ENCODE measurements around the gene SATB1.
A peak's percentile ranks its signal among the peaks of the same experiment; 100 is the strongest.

SATB1 gene

DNA sequence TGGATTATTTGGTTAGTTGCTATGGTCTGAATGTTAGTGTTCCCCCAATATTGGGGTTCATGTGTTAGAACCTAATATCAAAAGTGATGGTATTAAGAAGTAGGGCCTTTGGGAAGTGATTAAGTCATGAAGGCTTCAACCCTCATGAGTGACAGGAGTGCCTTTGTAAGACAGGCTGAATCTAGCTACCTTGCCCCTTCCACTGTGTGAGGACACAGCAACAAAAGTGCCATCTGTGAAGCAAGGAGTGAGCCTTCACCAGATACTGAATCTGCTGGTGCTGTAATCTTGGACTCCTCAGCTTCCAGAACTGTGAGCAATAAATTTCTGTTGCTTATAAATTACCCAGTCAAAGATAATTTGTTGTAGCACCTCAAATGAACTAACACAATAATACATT, 22.6 kb upstream of the SATB1 start:
- no peaks in the 10 kb centered on the region for H3K36me3 ChIP-seq
- H3K9me3 ChIP-seq (ENCODE audit: severe bottlenecking) = peaks cover 3% of the 10 kb centered on the region
- no peak overlapping the region for H3K27ac ChIP-seq
- H3K4me3 ChIP-seq (ENCODE audit: low read depth, low read length) = no peak overlapping the region
- DNase-seq = no peak
- H3K27me3 ChIP-seq (ENCODE audit: insufficient read depth, low read depth, severe bottlenecking) = peaks cover 26% of the 10 kb centered on the region
- TF ChIP-seq, protein P1, sequence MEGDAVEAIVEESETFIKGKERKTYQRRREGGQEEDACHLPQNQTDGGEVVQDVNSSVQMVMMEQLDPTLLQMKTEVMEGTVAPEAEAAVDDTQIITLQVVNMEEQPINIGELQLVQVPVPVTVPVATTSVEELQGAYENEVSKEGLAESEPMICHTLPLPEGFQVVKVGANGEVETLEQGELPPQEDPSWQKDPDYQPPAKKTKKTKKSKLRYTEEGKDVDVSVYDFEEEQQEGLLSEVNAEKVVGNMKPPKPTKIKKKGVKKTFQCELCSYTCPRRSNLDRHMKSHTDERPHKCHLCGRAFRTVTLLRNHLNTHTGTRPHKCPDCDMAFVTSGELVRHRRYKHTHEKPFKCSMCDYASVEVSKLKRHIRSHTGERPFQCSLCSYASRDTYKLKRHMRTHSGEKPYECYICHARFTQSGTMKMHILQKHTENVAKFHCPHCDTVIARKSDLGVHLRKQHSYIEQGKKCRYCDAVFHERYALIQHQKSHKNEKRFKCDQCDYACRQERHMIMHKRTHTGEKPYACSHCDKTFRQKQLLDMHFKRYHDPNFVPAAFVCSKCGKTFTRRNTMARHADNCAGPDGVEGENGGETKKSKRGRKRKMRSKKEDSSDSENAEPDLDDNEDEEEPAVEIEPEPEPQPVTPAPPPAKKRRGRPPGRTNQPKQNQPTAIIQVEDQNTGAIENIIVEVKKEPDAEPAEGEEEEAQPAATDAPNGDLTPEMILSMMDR (IDR thresholded peaks at IDR 0.05; ENCODE audit: low read depth, low read length) = no peak

DNA sequence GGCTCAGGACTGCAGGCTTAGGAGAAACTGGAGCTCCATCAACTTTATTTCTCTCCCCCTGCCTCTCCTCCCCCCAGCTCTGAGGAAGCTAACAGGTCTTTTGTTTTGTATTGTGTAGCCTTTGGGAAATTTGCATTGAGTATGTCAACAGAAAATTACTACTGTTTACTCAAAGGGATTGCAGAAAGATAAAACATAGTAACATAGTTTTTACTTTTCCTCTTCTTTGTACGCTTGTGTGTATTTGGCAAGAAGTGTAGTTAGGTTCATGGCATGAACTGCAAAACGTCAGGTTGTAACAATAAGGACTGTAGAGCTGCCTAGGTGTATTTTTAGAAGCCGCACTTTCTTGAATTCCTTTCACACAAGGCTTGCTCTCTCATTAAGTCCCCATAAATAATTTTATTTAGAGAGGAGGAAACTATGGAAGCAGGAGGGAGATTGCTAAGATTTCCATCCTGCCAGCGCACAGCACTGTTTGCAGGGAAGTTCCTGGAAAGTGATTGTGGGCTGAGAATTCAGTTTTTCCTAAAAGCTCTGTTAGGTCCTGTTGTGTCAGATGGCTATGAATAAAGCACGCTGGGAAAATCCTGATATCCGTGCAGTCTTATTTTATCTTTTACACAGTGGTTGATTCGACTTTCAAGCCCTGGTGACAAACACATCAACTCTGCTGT, 21.1 kb upstream of the SATB1 start:
- Histone ChIP-seq H3K27ac (no peak overlapping the region), H3K4me3 (ENCODE audit: low read depth, low read length) (no peak overlapping the region), H3K9me3 (ENCODE audit: severe bottlenecking) (peaks cover 3% of the 10 kb centered on the region), H3K27me3 (ENCODE audit: insufficient read depth, low read depth, severe bottlenecking) (peaks cover 26% of the 10 kb centered on the region), H3K36me3 (no peaks in the 10 kb centered on the region)
- DNase-seq = no peak
- TF ChIP-seq, protein P1 (IDR thresholded peaks at IDR 0.05; ENCODE audit: low read depth, low read length) = no peak

DNA sequence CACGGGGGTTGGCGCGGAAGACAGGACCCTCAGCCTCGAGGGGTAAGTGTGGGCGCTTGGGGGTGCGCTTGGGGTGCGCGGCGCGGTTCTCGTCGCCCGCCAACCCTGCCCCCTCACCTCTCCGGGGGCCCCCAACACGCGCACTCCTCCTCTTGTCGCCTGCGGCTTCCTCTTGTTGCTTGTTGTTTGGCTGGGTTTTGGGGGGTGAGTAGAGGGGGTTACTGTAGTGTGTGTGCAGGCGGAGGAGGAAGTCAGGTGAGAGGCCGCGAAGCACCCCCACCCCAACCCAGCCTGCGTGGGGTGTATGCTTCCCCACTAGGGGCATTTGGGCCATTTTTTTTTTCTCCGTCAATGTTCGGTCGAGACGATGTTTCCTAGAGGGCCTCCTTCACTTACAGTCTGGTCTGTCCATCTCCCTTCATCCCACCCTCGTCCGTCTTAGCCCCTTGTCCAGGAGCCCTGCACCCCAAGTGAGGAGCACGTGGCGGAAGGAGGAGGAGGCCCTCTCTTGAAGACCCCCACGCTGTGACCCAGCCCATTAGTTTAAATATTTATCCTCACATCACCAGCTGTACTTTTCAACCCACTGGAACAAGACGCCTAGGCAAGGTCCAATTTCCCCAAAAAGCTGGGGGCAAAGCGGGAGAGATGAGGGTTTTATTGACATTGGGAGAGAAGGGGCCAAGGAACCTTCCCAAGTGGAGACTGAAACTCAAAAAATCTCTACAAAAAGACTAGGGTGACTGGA, 20.4 kb upstream of the SATB1 start:
- TF ChIP-seq, protein P1 (IDR thresholded peaks at IDR 0.05; ENCODE audit: low read depth, low read length) = 0 out of 2 replicates have a peak, but pooled peaks have one; percentile 11
- Histone ChIP-seq H3K36me3 (no peaks in the 10 kb centered on the region), H3K27ac (no peak overlapping the region), H3K4me3 (ENCODE audit: low read depth, low read length) (peak overlapping the region; percentile 41), H3K27me3 (ENCODE audit: insufficient read depth, low read depth, severe bottlenecking) (peaks cover 26% of the 10 kb centered on the region), H3K9me3 (ENCODE audit: severe bottlenecking) (peaks cover 3% of the 10 kb centered on the region)
- DNase-seq = peak; percentile 8

DNA sequence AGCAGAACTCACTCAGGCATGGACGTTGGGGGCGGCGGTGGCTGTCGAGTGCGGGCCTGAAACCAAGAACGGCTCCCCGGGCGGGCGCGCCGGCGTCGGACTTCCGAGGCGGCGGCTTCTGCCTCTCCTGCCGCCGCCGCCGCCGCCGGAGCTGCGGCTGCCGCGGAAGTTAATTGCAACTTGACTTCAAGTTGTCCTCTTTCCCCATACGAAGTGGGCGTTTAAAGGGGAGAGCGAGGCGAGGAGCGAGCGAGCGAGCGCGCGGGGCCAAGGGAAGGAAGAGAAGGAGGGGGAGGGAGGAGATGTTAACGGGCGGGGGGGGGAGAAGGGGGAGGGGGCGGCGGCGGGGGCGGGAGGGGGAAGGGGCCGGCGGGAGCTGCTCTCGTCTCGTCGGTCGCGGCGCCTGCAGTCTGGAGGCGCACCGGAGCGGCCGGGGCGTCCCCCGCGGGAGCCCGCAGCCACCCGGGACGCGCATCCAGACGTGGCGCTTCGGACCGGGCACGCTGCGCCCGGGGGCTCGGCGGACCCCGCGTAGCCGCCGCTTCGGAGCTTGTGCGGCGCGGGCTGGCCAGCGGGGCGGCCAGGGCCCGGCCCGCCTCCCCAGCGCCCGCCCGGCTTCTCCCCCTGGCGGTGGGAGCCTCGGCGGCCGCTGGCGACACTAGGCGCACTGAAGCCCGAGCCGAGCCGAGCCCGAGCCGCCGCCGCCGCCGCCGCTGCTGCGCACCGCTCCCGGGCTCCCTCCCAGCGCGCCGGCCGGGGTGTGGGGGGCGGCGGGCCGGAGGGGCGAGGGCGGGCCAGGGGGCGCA, 19.7 kb upstream of the SATB1 start:
- TF ChIP-seq, protein P1 (IDR thresholded peaks at IDR 0.05; ENCODE audit: low read depth, low read length) = peak; percentile 33; the same call in 1 of the 2 replicates
- H3K27ac ChIP-seq = no peak overlapping the region
- peak; percentile 57 for DNase-seq
- peaks cover 26% of the 10 kb centered on the region for H3K27me3 ChIP-seq (ENCODE audit: insufficient read depth, low read depth, severe bottlenecking)
- peak overlapping the region; percentile 51 for H3K4me3 ChIP-seq (ENCODE audit: low read depth, low read length)
- peaks cover 3% of the 10 kb centered on the region for H3K9me3 ChIP-seq (ENCODE audit: severe bottlenecking)
- H3K36me3 ChIP-seq = no peaks in the 10 kb centered on the region

DNA sequence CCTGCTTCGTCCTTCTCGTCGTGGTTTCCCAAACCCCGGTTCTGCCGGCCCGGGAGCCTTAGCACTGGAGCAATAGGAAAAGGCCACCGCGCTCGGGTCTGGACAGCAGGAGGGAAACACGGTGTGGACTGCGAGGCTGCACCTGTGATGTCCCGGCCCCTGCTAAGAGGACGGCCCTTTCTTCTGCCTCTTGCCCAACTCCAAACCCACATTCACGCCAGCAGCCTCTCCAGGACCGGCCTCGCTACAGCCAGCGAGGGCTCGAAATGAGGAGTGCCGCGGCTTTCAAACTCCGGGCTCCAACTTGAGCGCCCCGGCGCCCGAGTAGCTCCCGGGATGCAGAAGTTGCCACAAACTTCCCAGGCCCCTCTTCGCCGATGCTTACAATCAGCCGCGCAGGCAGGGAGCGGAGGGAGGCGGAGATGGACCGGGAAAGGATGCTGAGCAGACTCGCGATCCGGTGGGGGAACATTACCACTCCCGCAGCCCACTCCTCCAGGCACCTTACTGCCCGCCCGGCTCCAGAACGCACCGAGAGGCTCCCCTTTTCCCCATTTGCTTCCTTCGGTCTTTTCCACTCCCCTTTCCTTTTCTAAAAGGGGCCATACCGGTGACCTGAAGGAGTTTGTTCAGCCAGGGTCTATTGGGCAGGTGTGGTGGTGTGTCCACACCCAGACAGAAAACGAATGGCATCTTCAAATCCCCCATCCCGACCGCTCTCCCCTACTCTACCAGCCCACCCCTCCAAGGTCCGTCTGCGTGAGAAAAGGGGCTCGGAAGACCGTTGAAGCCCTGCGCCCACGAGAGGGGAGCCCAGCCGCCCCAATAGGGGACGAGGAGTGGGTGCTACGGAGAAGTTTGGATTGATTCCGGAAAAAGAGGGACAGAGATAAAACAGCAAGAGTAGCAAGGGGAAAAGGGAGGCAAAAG, 18.8 kb upstream of the SATB1 start:
- Histone ChIP-seq H3K36me3 (no peaks in the 10 kb centered on the region), H3K4me3 (ENCODE audit: low read depth, low read length) (peak overlapping the region; percentile 51), H3K9me3 (ENCODE audit: severe bottlenecking) (peaks cover under 1% of the 10 kb centered on the region), H3K27ac (no peak overlapping the region), H3K27me3 (ENCODE audit: insufficient read depth, low read depth, severe bottlenecking) (peaks cover 26% of the 10 kb centered on the region)
- TF ChIP-seq, protein P1 (IDR thresholded peaks at IDR 0.05; ENCODE audit: low read depth, low read length) = no peak
- peak; percentile 11 for DNase-seq

Measured in WERI-Rb-1 (cell line).